B cell (primary cell): ENCODE measurements around the gene MYOM3. TPM values are rescaled to one million over a fixed set of nuclear protein-coding genes. Genes with fewer than 3 reads are reported as not detected.

Experiments used
- ATAC-seq: fragments of 200-7000 bp; cut with Tn5 transposase; one replicate; pipeline ENCODE4 v1.10.0; 2021; ENCODE audit warnings: low read depth, mild to moderate bottlenecking, moderate number of reproducible peaks, moderate library complexity
- CTCF ChIA-PET: fragments of 350-600 bp; sonication (Branson Sonifier 250); formaldehyde crosslinking; loops from one replicate; lab custom pipeline; 2021; ENCODE audit warnings: antibody characterized with exemption, inconsistent platforms; lab: Charles Lee
- POLR2A ChIA-PET: fragments of 350-600 bp; sonication (Branson Sonifier 250); formaldehyde crosslinking; loops from one replicate; lab custom pipeline; 2021; ENCODE audit warnings: antibody characterized with exemption; lab: Charles Lee
- DNase-seq: peaks from one replicate; pipeline ENCODE4 v3.0.0; 2013
- H2AFZ ChIP-seq: 2 replicates; pipeline ENCODE4 v1.6.1; 2012; ENCODE audit warnings: mild to moderate bottlenecking, low read depth, low read length; ENCODE audit not compliant: insufficient read depth, poor library complexity, severe bottlenecking
- H3K27ac ChIP-seq, 2 donors: 1 replicate in 1 of 2; 2 replicates in 1 of 2; pipeline ENCODE4 v1.5.1; 2012 to 2013; ENCODE audit warnings: low read length in 2 of 2, mild to moderate bottlenecking in 2 of 2, moderate library complexity in 1 of 2
- H3K27me3 ChIP-seq, 4 experiments: fragments of 200-600 bp in 1 of 4; sonication (generic) in 1 of 4; replicated peaks in 1 of 4; 1 replicate in 2 of 4; 2 replicates in 2 of 4; pipeline versions ENCODE4 v1.6.1 to v1.7.0; 2013 to 2016; ENCODE audit warnings: low read length in 3 of 4, mild to moderate bottlenecking in 2 of 4, mixed read lengths in 1 of 4, moderate library complexity in 1 of 4; ENCODE audit not compliant: insufficient read depth in 4 of 4, control insufficient read depth in 3 of 4; ENCODE audit errors: control extremely low read depth in 1 of 4
- H3K36me3 ChIP-seq, 2 experiments: replicated peaks in 1 of 2; 1 replicate in 1 of 2; 2 replicates in 1 of 2; pipeline versions ENCODE4 v1.6.1 to v1.7.1; 2013; ENCODE audit warnings: low read length in 1 of 2; ENCODE audit not compliant: insufficient read depth in 2 of 2, control insufficient read depth in 1 of 2; ENCODE audit errors: control extremely low read depth in 1 of 2, extremely low read depth in 1 of 2
- H3K4me1 ChIP-seq, 2 donors: fragments of 200-600 bp in 1 of 2; sonication (generic) in 1 of 2; 1 replicate in 1 of 2; 2 replicates in 1 of 2; pipeline versions ENCODE4 v1.5.1 to v1.6.1; 2013 to 2017; ENCODE audit warnings: low read length in 2 of 2; ENCODE audit not compliant: control insufficient read depth in 2 of 2, insufficient read depth in 2 of 2
- H3K4me2 ChIP-seq: replicated peaks from 2 replicates; pipeline ENCODE3; 2012; ENCODE audit warnings: mild to moderate bottlenecking, low read depth, low read length; ENCODE audit not compliant: poor library complexity, severe bottlenecking
- H3K4me3 ChIP-seq, 5 experiments: fragments of 200-600 bp in 1 of 5; sonication (generic) in 1 of 5; 1 replicate in 3 of 5; 2 replicates in 2 of 5; pipeline versions ENCODE4 v1.5.1 to v1.7.0; 2011 to 2016; ENCODE audit warnings: low read length in 4 of 5, mild to moderate bottlenecking in 4 of 5, low read depth in 2 of 5, control low read depth in 1 of 5, moderate library complexity in 1 of 5; ENCODE audit not compliant: insufficient read depth in 1 of 5; ENCODE audit errors: control extremely low read depth in 1 of 5, extremely low read depth in 1 of 5
- H3K79me2 ChIP-seq: fragments of 200-600 bp; sonication (generic); one replicate; pipeline ENCODE4 v1.6.0; 2016; ENCODE audit warnings: low read length; ENCODE audit not compliant: control insufficient read depth, insufficient read depth
- H3K9ac ChIP-seq: fragments of 200-600 bp; sonication (generic); 2 replicates; pipeline ENCODE4 v1.6.1; 2017; ENCODE audit warnings: mild to moderate bottlenecking, low read length, moderate library complexity
- H3K9me3 ChIP-seq, 3 donors: one replicate each; pipeline versions ENCODE4 v1.6.1 to v1.7.1; 2013; ENCODE audit warnings: low read length in 2 of 3; ENCODE audit not compliant: control insufficient read depth in 2 of 3, insufficient read depth in 1 of 3; ENCODE audit errors: control extremely low read depth in 1 of 3
- H4K20me1 ChIP-seq: 2 replicates; pipeline ENCODE4 v1.6.0; 2012; ENCODE audit warnings: mild to moderate bottlenecking, low read length; ENCODE audit not compliant: insufficient read depth, control insufficient read depth, poor library complexity, severe bottlenecking
- H3K27ac Mint-ChIP-seq: one replicate; pipeline ENCODE4 v1.8.0; 2021; ENCODE audit warnings: mixed read lengths
- H3K27me3 Mint-ChIP-seq: one replicate; pipeline ENCODE4 v1.8.0; 2021; ENCODE audit warnings: mixed read lengths
- H3K4me1 Mint-ChIP-seq: one replicate; pipeline ENCODE4 v1.8.0; 2021; ENCODE audit warnings: mixed read lengths
- H3K4me3 Mint-ChIP-seq: one replicate; pipeline ENCODE4 v1.8.0; 2021; ENCODE audit warnings: mixed read lengths
- H3K9me3 Mint-ChIP-seq: one replicate; pipeline ENCODE4 v1.8.0; 2022; ENCODE audit warnings: mixed read lengths; ENCODE audit not compliant: insufficient read depth
- CTCF ChIP-seq: fragments of 200-600 bp; IDR thresholded peaks from one replicate; pipeline ENCODE4 v1.8.0; 2022; ENCODE audit warnings: antibody characterized with exemption, mild to moderate bottlenecking
- EZH2 ChIP-seq: IDR thresholded peaks from 2 replicates; pipeline ENCODE4 v1.6.1; 2012; ENCODE audit warnings: borderline replicate concordance, low read depth, mild to moderate bottlenecking, moderate library complexity, low read length; ENCODE audit not compliant: insufficient read depth, poor library complexity, severe bottlenecking
- WGBS: methylation state at CpG from one replicate; pipeline ENCODE4 v1.1.5; 2013; ENCODE audit warnings: missing lambda C conversion rate; ENCODE audit not compliant: insufficient coverage; 5-methylcytosine and 5-hydroxymethylcytosine counted together
- intact Hi-C: fragments of 100-400 bp; cut with micrococcal nuclease; formaldehyde crosslinking; loops from one replicate; pipeline ENCODE4 v1.10.0; 2022
- polyA plus RNA-seq: library from polyadenylated mRNA; depleted of rRNA; stranded (reverse); fragments of >200 nt; gene quantifications from 2 replicates; pipeline ENCODE4 v1.2.3, GENCODE V29; 2012
- total RNA-seq, 2 donors: library from RNA; stranded (reverse); fragments of 120-200 nt in 1 of 2; gene quantifications; 1 replicate in 1 of 2; 2 replicates in 1 of 2; pipeline versions ENCODE4 v1.2.3 to v1.2.4, GENCODE V29; 2013 to 2022

Gene MYOM3
- total and polyA plus RNA-seq, 2 donors (not counting 1 experiment from before 2014, with no cell fraction given) = not detected

GRCh38 chr1:24113641-24114033 lies 1.7 kb upstream of the MYOM3 start:
- H3K4me2 ChIP-seq = no peak overlapping the region
- WGBS = 81% methylated on average over 3 of the region's 6 CpGs

More at GRCh38 chr1:24113641-24114033, 1.7 kb upstream of the MYOM3 start:
- intact Hi-C loops = loop anchor here (2.0 kb wide), 1 partner anchor 341 kb away; no protein-coding TSS in a partner anchor
- no peak for TF ChIP-seq CTCF
- TF ChIP-seq EZH2 = no peak
- H3K27me3 ChIP-seq = peaks cover 0 to 28% (median 4%) of the 10 kb centered on the region in 4 experiments
- no peak overlapping the region for H3K4me3 ChIP-seq
- peaks cover 5 to 8% of the 10 kb centered on the region in 2 donors for H3K4me1 ChIP-seq
- ChIA-PET POLR2A (no interaction called here), CTCF (no interaction called here)
- H3K27me3 Mint-ChIP-seq = peaks cover 35% of the 10 kb centered on the region
- no peak overlapping the region for H3K9ac ChIP-seq
- ATAC-seq (no peak), DNase-seq (no peak)
- peaks cover 8% of the 10 kb centered on the region for H3K4me1 Mint-ChIP-seq
- H3K9me3 Mint-ChIP-seq = no peaks in the 10 kb centered on the region
- no peak overlapping the region for H2AFZ ChIP-seq
- H3K27ac ChIP-seq = no peak overlapping the region
- no peaks in the 10 kb centered on the region for H3K79me2 ChIP-seq
- no peak overlapping the region for H3K4me3 Mint-ChIP-seq
- H3K27ac Mint-ChIP-seq = no peak overlapping the region
- H3K9me3 ChIP-seq = no peaks in the 10 kb centered on the region
- no peaks in the 10 kb centered on the region for H3K36me3 ChIP-seq
- no peaks in the 10 kb centered on the region for H4K20me1 ChIP-seq
